Esophagus (tissue), 2 donors: ENCODE measurements around the gene GPR183. TPM values are rescaled to one million over a fixed set of nuclear protein-coding genes. Genes with fewer than 3 reads are reported as not detected.

Source experiments
- H3K27ac ChIP-seq, 2 donors: one replicate each; pipeline ENCODE4 v1.5.1; 2013; ENCODE audit warnings: low read depth in 2 of 2, mild to moderate bottlenecking in 2 of 2, inconsistent platforms in 1 of 2, low read length in 1 of 2, moderate library complexity in 1 of 2
- H3K27me3 ChIP-seq, 2 donors: one replicate each; pipeline ENCODE4 v1.6.1; 2013; ENCODE audit warnings: low read length in 2 of 2, control low read depth in 1 of 2, mild to moderate bottlenecking in 1 of 2; ENCODE audit not compliant: insufficient read depth in 2 of 2, control insufficient read depth in 1 of 2
- H3K36me3 ChIP-seq, 2 donors: one replicate each; pipeline ENCODE4 v1.6.1; 2013; ENCODE audit warnings: low read length in 1 of 2; ENCODE audit not compliant: control insufficient read depth in 2 of 2, insufficient read depth in 2 of 2
- H3K4me1 ChIP-seq, 2 donors: one replicate each; pipeline ENCODE4 v1.6.1; 2013; ENCODE audit warnings: low read length in 1 of 2; ENCODE audit not compliant: control insufficient read depth in 2 of 2, insufficient read depth in 2 of 2
- H3K4me3 ChIP-seq, 2 donors: one replicate each; pipeline ENCODE4 v1.5.1; 2013; ENCODE audit warnings: low read length in 2 of 2, mild to moderate bottlenecking in 2 of 2, low read depth in 1 of 2, moderate library complexity in 1 of 2
- H3K9me3 ChIP-seq, 2 donors: one replicate each; pipeline ENCODE4 v1.6.1; 2013; ENCODE audit warnings: mild to moderate bottlenecking in 2 of 2, low read depth in 1 of 2, low read length in 1 of 2, moderate library complexity in 1 of 2; ENCODE audit not compliant: control insufficient read depth in 2 of 2, insufficient read depth in 1 of 2
- WGBS, 2 donors: extraction: QIAGEN DNeasy Blood & Tissue Kit; methylation state at CpG; one replicate each; pipeline ENCODE4 v1.1.7; 2013; 5-methylcytosine and 5-hydroxymethylcytosine counted together
- polyA plus RNA-seq, 2 donors: library from polyadenylated mRNA; stranded (reverse); fragments of 200-250 nt; gene quantifications; one replicate each; pipeline ENCODE4 v1.2.3, GENCODE V29; 2013
- donor health status: healthy with polysubstance abuse.
- donor health status: Bipolar disorder and iron deficiency.

GPR183 gene
- polyA plus RNA-seq, 2 donors: 1.5 to 2.2 TPM

DNA sequence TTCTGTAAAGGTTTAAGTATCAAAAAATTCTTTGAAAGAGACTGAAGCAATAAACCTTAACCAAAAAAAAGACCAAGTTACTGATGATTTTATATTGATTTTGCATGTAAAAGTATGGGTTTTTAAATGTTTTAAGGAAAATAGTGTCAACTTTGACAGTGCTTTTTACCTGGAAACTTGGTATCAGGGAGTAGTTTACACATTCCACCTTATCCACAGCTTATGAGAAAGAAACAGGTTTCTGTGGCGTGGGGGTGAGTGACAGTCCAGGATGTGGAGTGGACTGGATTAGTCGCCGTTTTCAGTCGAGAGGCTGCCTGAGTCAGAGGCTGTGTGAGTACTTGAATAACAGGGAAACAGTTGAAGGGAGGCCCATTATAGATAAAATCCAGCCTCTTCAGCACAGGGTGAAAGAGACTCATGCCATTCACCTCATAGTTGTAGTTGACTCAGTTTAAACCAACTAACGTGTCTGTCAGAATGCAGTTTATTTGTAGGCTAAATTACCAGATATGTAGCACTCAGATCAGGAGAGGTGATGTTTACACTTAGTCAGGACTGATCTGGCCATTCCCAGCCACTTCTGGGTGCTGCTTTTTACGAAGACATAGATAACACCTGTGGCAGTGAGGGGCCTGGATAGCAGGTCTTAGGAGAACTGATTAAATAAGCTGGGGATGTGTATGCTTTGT lies 595 bp upstream of the GPR183 start:
- Histone ChIP-seq H3K9me3 (peaks cover 0 to 4% of the 10 kb centered on the region in 2 donors), H3K4me3 (no peak overlapping the region), H3K27ac (peak overlapping the region; percentile 74 to 80), H3K27me3 (no peaks in the 10 kb centered on the region), H3K4me1 (peaks cover 3 to 5% of the 10 kb centered on the region in 2 donors), H3K36me3 (peaks cover 5 to 6% of the 10 kb centered on the region in 2 donors)
- 35 to 48% methylated on average over 6 of the region's 6 CpGs for WGBS, 2 donors

DNA sequence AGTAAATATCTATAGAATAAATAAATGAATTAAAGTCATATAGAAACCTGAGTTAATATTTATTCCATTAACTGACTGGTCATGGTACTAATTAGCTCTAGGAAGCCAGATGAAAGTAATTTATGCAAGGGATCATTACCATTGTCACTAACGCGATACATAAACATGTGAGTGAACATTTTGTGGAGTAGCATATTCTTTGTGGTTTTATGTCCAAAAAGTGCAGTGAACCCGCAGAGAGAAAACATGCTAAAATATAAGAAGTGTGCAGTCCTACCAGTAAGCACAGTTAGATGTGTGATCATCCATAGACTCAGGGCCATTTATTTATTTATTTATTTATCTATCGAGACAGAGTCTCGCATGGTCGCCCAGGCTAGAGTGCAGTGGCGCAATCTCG lies 1.6 kb downstream of the GPR183 start:
- H3K4me3 ChIP-seq: peak overlapping the region in 1 of 2 donors; percentile 16
- no peaks in the 10 kb centered on the region for H3K4me1 ChIP-seq
- no peak overlapping the region for H3K27ac ChIP-seq
- peaks cover 5 to 6% of the 10 kb centered on the region in 2 donors for H3K36me3 ChIP-seq
- WGBS, 2 donors: 83 to 86% methylated on average over 8 of the region's 8 CpGs
- no peaks in the 10 kb centered on the region for H3K27me3 ChIP-seq
- H3K9me3 ChIP-seq: peaks cover 0 to 4% of the 10 kb centered on the region in 2 donors

DNA sequence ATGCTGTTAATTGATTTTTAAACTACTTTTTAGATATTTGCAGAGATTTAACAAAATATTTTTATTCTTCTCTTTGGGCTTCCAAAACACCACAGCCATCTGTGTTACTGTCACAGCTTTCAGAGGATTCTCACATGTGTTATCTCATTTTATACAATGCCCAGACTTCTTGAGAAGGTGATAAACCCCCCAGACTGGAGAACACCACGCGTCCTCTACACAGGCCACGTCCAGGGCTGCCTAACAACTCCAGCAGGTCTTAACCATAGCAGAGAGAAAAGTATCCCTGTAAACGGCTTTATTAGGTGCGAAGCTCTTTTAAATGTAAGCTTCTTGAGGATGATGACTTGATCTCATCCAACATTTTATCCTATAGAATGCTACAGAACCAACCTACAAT lies 2.0 kb downstream of the GPR183 start:
- WGBS, 2 donors: 65 to 88% methylated on average over 5 of the region's 5 CpGs
- Histone ChIP-seq H3K4me3 (peak overlapping the region in 1 of 2 donors; percentile 21), H3K27ac (peak overlapping the region in 1 of 2 donors; percentile 56)

DNA sequence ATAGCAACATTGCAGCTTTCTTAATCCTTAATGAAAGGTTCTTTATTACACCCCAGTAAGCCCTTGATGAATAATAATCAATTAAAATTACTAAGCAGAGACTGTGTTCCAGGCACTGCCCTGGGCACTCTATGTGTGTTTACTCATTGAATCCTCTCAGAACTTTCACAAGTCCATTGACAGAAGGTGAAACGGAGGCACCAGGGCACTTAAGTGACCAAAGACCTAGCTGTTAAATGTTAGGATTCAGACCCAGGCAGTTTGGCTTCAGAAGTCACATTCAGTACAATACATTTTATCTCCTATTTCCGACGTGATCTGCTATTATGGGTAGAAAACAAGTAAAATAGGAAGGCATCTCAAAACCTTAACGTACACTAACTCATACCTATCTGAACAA lies 2.7 kb downstream of the GPR183 start:
- peaks cover 0 to 4% of the 10 kb centered on the region in 2 donors for H3K9me3 ChIP-seq
- H3K36me3 ChIP-seq: peaks cover 5 to 6% of the 10 kb centered on the region in 2 donors
- no peaks in the 10 kb centered on the region for H3K27me3 ChIP-seq
- peak overlapping the region in 1 of 2 donors; percentile 21 for H3K4me3 ChIP-seq
- WGBS, 2 donors: 78 to 82% methylated on average over 4 of the region's 4 CpGs
- H3K27ac ChIP-seq: peak overlapping the region in 1 of 2 donors; percentile 16
- no peaks in the 10 kb centered on the region for H3K4me1 ChIP-seq

More for the DNA sequence above, 2.0 kb downstream of the GPR183 start:
- H3K4me1 ChIP-seq: no peaks in the 10 kb centered on the region
- no peaks in the 10 kb centered on the region for H3K27me3 ChIP-seq
- peaks cover 5 to 6% of the 10 kb centered on the region in 2 donors for H3K36me3 ChIP-seq
- peaks cover 0 to 4% of the 10 kb centered on the region in 2 donors for H3K9me3 ChIP-seq

DNA sequence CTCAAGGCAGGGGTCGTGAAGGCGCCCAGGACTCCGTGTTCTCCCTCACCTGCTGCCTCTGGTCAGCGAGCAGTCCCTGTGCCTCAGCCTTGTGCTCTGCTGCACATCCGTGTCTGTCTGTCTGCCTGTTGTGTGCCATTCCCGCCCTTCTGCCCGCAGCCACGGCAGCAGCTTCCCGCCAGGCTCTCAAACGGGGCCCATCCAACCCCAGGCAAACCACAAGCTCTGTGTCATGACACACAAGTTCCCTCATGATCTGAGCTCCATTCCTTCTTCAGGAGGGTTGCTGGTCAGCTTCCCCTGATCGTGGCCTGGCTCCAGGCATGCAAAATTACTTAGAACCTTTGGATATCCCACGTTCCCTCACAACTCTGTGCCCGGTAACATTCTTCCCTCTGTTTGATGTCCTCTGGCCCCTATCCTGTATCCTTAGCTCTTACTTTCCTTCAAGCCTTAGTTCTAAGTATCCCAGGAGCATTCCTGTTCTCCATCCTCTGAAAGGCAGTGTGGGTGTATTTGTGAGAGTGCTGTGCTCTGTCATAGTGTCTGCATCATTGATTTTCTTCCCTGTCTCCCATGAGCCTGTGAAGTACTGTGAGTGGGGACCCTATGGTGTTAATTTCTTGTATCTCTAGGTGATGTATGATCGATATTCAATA lies 3.2 kb downstream of the GPR183 start:
- Histone ChIP-seq H3K9me3 (peaks cover 0 to 4% of the 10 kb centered on the region in 2 donors), H3K27ac (peak overlapping the region; percentile 40 to 70), H3K4me1 (no peaks in the 10 kb centered on the region), H3K4me3 (peak overlapping the region; percentile 18 to 21), H3K36me3 (peaks cover 5 to 6% of the 10 kb centered on the region in 2 donors), H3K27me3 (no peaks in the 10 kb centered on the region)
- WGBS, 2 donors: 80 to 84% methylated on average over 14 of the region's 14 CpGs

DNA sequence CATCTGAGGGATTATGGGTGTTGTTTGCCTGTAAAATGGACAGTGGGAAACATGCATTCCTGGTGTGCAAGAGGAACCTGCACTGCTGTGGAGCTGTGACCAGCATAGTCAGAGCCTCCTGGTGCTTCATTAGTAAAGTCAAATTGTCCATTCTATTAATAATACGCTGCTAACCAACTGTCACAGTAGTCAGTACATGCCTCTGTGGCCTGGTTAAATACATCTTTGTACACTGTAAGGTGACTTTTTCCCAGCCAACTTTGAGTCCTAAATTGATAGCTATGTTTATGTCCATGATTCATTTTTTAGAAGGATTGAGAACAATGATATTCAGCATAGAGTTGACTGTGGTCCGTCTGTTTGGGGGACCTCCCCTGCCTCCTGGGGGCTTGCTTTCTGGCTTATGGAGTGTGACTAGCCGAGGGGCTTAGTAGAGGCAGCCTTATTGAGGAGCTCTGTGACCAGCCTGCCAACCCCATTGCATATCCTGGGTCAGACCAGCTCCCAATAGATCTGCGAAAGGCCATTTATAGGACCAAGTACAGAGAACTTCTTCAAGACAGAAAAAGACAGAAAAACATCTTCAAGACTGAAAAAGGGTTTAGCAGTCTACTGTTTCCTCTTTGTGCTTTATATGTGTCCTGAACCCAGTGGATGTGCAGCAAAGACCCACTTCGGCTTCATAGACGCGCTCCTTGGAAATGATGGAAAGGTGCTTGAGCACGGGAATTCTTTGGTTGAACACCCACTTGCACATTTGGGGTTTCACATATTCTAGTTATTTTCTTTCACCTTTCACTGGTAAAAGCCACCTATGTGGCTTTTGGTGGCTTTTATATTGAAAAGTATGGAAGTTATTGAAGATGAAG lies 4.3 kb downstream of the GPR183 start:
- Histone ChIP-seq H3K4me3 (no peak overlapping the region), H3K27me3 (no peaks in the 10 kb centered on the region), H3K9me3 (peaks cover 0 to 4% of the 10 kb centered on the region in 2 donors), H3K27ac (no peak overlapping the region), H3K36me3 (peaks cover 2 to 6% of the 10 kb centered on the region in 2 donors), H3K4me1 (no peaks in the 10 kb centered on the region)
- WGBS, 2 donors: 90 to 92% methylated on average over 8 of the region's 8 CpGs

DNA sequence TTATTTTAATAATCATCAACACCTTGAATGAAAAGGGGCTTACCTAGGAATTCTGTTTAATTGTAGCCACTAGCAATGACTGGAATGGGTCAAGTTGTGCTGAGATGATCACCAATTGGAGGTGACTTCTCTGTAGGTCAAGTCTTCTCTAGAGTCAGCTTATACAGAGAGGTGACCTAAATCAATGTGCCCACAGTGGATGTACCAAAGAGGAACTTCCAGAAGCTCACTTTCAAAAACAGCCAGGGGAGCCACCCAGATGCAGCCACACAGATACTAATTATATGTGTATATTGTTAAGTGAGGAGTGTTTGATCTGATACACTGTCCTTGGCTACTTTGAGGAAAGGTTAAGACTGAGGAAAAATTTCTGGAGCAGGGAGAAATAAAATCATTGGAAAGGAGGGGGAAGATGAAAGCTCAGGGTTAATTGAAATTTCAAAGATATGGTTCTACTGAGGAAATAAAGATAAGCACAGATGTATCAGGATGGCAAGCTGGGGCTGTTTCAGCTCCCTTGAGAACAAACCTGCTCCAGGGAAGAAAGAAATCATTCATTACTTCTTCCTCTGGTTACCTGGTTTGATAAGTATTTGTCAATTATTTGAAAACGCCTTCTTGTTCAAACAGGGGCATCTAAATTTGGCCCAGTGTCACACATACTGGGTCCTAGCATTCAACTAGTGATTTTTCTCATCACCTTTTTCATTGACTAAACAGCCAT lies 5.1 kb downstream of the GPR183 start:
- peak overlapping the region in 1 of 2 donors; percentile 15 for H3K27ac ChIP-seq

DNA sequence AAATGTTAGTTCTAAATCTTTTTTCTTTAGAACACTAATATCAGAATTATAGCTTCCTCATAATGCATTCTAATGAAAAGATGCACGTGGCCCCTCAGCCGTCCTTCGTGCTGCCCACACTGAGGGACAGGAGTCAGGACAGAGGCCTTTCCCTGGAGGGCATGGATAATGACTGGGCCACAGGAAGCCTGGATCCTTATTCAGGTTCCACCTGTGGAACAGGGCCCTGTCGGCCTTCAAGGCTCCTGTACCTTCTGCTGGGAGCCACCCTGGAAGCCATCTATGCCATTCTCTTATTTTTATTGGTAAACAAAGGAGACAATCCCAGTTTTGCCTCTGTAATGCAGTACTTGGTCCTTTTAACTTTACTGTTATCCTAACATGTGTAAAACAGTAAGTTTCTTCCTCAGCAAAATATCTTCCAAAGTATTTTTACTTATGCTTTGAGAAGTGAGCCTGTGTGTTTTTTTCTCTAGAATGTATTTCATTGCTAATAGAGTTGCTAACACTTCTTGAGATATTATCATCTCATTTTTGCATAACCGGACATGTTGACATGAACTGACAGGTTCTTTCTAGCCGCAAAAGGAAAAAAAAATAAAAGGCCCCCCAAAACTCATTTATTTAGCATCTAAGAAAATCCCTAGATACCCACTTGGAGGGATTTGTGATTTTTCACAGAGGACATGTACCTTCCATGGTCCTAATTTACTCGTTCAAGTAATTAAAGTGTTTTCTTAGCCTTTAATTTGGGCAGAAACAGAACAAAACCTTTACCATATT lies 6.0 kb downstream of the GPR183 start:
- Histone ChIP-seq H3K9me3 (peaks cover 0 to 4% of the 10 kb centered on the region in 2 donors), H3K27me3 (no peaks in the 10 kb centered on the region), H3K4me3 (no peak overlapping the region), H3K4me1 (no peaks in the 10 kb centered on the region), H3K36me3 (peaks cover 2 to 6% of the 10 kb centered on the region in 2 donors), H3K27ac (peak overlapping the region in 1 of 2 donors; percentile 34)
- WGBS, 2 donors: 79 to 80% methylated on average over 7 of the region's 7 CpGs

More for the DNA sequence above, 5.1 kb downstream of the GPR183 start:
- Histone ChIP-seq H3K36me3 (peaks cover 2 to 6% of the 10 kb centered on the region in 2 donors), H3K4me1 (no peaks in the 10 kb centered on the region), H3K4me3 (no peak overlapping the region), H3K9me3 (peaks cover 0 to 4% of the 10 kb centered on the region in 2 donors), H3K27me3 (no peaks in the 10 kb centered on the region)
- 68 to 79% methylated on average over 1 of the region's 1 CpG for WGBS, 2 donors
